ENCODE data around the gene GTF2A1L. TPM values are rescaled to one million over a fixed set of nuclear protein-coding genes. Genes with fewer than 3 reads are reported as not detected.
A peak's percentile ranks its signal among the peaks of the same experiment; 100 is the strongest.
"Not testable (repeated sequence)": the region's sequence is repeated elsewhere in the genome, so short reads cannot be mapped to it uniquely, and the experiment has no call there.

Gene GTF2A1L
- total RNA-seq, 1 donor = 4.7 TPM

DNA sequence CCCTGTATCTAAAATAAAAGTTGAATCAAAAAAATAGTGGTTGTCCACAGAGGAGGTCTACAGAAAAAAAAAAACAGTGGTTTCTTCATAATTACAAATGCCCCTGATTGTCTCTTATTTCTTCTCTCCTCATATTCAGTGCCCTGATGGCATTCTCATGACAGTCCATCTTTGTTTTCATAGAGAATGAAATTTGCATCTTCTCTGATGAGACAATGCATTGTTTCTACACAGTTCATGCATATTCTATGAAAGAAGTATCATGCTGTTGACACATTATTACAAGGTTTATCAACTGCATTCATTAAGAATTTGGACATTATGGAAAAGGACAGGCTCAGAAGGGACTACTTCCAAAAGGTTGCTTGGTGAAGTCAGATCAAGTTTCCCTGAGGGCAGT lies 78.3 kb downstream of the GTF2A1L start:
- no peak for DNase-seq (ENCODE audit: low read depth)
- TF ChIP-seq, protein P1, sequence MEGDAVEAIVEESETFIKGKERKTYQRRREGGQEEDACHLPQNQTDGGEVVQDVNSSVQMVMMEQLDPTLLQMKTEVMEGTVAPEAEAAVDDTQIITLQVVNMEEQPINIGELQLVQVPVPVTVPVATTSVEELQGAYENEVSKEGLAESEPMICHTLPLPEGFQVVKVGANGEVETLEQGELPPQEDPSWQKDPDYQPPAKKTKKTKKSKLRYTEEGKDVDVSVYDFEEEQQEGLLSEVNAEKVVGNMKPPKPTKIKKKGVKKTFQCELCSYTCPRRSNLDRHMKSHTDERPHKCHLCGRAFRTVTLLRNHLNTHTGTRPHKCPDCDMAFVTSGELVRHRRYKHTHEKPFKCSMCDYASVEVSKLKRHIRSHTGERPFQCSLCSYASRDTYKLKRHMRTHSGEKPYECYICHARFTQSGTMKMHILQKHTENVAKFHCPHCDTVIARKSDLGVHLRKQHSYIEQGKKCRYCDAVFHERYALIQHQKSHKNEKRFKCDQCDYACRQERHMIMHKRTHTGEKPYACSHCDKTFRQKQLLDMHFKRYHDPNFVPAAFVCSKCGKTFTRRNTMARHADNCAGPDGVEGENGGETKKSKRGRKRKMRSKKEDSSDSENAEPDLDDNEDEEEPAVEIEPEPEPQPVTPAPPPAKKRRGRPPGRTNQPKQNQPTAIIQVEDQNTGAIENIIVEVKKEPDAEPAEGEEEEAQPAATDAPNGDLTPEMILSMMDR (IDR thresholded peaks at IDR 0.05; ENCODE audit: insufficient read depth, low read depth, low read length) = no peak
- no peak overlapping the region for H3K4me3 ChIP-seq (ENCODE audit: low read depth, low read length)

- H3K4me3 ChIP-seq (ENCODE audit: low read depth, low read length) = no peak overlapping the region
- TF ChIP-seq, protein P1 (IDR thresholded peaks at IDR 0.05; ENCODE audit: insufficient read depth, low read depth, low read length) = no peak
- no peak for DNase-seq (ENCODE audit: low read depth)
Measured at GRCh38 chr2:48696881-48697280, 79.2 kb downstream of the GTF2A1L start.

DNA sequence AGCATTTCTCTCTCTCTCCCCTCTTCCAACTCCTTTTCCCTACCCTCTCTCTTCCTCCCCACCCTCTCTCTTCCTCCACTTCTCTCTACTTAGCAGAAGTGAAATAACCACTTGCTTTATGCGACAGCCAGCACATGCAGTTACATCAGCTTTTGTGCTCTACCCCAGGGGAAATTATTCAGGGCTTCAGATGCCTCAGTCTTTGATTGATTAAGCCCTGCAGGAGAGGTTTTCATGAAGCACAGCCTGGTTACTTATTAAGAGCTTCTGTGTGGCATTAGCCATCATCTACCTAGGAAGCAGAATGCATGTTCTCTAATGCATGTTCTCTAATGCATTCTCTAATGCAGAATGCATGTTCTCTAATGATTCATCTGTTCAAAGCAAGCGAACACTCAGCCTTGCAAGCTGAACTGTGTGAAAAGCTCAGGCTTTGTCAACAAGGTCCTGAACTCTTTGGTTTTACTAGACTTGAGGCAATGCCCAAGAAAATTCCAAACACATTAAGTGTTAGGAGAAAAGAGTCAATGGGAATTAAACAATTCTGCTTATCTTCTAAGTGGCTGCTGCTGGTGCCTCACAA lies 81.8 kb downstream of the GTF2A1L start:
- DNase-seq (ENCODE audit: low read depth) = peak; percentile 51

DNA sequence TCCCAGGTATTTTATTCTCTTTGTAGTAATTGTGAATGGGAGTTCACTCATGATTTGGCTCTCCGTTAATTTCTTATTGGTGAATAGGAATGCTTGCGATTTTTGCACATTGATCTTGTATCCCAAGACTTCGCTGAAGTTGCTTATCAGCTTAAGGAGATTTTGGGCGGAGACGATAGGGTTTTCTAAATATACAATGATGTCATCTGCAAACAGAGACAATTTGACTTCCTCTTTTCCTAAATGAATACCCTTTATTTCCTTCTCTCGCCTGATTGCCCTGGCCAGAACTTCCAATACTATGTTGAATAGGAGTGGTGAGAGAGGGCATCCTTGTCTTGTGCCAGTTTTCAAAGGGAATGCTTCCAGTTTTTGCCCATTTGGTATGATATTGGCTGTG lies 86.0 kb downstream of the GTF2A1L start:
- not testable (repeated sequence) for DNase-seq (ENCODE audit: low read depth); H3K4me3 ChIP-seq (ENCODE audit: low read depth, low read length)

More for the DNA sequence above, 81.8 kb downstream of the GTF2A1L start:
- TF ChIP-seq, protein P1 (IDR thresholded peaks at IDR 0.05; ENCODE audit: insufficient read depth, low read depth, low read length) = no peak
- H3K4me3 ChIP-seq (ENCODE audit: low read depth, low read length) = no peak overlapping the region

DNA sequence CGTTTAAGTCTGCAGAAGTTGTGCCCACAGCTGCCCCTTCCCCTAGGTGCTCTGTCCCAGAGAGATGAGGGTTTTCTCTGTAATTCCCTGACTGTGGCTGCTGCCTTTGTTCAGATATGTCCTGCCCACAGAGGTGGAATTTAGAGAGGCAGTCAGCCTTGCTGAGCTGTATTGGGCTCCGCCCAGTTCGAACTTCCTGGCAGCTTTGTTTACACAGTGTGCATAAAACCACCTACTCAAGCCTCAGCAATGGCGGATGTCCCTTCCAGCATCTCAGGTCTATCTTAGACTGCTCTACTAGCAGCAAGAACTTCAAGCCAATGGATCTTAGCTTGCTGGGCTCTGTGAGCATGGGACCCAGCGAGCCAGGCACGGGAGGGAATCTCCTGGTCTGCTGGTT lies 89.8 kb downstream of the GTF2A1L start:
- no peak overlapping the region for H3K4me3 ChIP-seq (ENCODE audit: low read depth, low read length)
- TF ChIP-seq, protein P1 (IDR thresholded peaks at IDR 0.05; ENCODE audit: insufficient read depth, low read depth, low read length) = no peak
- DNase-seq (ENCODE audit: low read depth) = no peak

- TF ChIP-seq, protein P1 (IDR thresholded peaks at IDR 0.05; ENCODE audit: insufficient read depth, low read depth, low read length) = no peak
- no peak overlapping the region for H3K4me3 ChIP-seq (ENCODE audit: low read depth, low read length)
- no peak for DNase-seq (ENCODE audit: low read depth)
Measured at GRCh38 chr2:48709096-48710034, 91.7 kb downstream of the GTF2A1L start.

DNA sequence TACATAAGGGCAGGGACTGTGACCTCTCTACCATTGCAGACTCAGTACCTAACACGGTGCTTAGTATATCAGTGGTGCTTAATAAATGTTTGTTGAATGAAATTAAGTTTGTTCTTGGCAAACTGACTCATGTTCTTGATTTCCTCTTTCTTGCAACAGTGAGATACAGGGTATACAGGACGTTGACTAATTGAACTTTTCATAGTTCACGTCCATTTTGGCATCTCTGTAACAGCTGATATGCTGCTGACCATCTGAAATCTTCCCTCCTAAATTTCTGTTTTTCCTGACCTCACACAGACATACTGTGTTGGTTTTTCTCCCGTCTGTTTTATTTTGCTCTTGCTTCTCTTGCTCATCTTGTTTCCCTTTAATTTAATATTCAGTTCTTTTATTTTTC lies 93.7 kb downstream of the GTF2A1L start:
- no peak for DNase-seq (ENCODE audit: low read depth)
- H3K4me3 ChIP-seq (ENCODE audit: low read depth, low read length) = no peak overlapping the region
- TF ChIP-seq, protein P1 (IDR thresholded peaks at IDR 0.05; ENCODE audit: insufficient read depth, low read depth, low read length) = no peak
